GM12878 (cell line): ENCODE data around the gene CLCN7.

Experiments used
- ZNF24 ChIP-seq: fragments of 450-650 bp; IDR thresholded peaks from 2 replicates; pipeline ENCODE4 v1.6.1; 2017; ENCODE audit warnings: antibody characterized with exemption, mild to moderate bottlenecking
- TF ChIP-seq, protein P1 (sequence below), 3 experiments: IDR thresholded peaks in 2 of 3; conservative IDR thresholded peaks in 1 of 3; 2 replicates each; pipeline ENCODE4 v1.5.1; 2011; ENCODE audit warnings: low read depth in 3 of 3, low read length in 3 of 3, mild to moderate bottlenecking in 3 of 3, control low read depth in 2 of 3, moderate library complexity in 2 of 3, inconsistent platforms in 1 of 3, mixed read lengths in 1 of 3; ENCODE audit not compliant: control insufficient read depth in 2 of 3, insufficient read depth in 1 of 3; ENCODE audit errors: extremely low read depth in 1 of 3

DNA sequence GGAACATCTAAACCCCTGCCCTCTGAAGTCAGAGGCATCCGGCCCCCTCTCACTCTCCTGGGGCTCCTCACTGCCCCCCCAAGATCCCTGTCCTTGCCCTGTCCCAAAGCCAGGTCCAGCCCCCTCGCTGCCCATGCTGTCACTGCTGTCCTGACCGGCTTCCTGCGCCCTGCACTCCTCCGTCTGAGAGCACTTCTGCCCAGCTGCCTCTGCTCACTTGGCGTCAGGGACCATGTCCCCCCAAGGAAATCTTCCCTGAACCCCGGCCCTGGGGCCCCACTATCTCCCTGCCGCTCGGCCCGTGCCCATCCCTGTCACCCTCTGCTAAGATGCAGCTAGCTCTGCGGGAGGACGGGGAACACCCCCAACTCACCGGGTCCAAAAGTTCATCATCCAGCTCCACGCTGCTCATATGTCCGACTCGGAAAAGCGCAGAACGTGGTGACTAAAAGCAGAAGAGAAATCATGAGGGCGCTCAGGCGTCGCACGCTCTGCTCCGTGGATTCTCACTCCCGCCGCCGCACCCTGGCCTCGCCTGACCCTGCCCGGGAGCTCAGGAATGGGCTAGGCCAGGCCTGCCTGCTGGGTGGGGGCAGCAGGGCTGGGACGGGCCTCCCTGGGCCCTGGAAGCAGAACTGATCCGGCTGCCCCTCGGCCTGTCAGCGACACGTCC is 9.8 kb downstream of the CLCN7 start:
- TF ChIP-seq ZNF24: no peak
- TF ChIP-seq, protein P1, sequence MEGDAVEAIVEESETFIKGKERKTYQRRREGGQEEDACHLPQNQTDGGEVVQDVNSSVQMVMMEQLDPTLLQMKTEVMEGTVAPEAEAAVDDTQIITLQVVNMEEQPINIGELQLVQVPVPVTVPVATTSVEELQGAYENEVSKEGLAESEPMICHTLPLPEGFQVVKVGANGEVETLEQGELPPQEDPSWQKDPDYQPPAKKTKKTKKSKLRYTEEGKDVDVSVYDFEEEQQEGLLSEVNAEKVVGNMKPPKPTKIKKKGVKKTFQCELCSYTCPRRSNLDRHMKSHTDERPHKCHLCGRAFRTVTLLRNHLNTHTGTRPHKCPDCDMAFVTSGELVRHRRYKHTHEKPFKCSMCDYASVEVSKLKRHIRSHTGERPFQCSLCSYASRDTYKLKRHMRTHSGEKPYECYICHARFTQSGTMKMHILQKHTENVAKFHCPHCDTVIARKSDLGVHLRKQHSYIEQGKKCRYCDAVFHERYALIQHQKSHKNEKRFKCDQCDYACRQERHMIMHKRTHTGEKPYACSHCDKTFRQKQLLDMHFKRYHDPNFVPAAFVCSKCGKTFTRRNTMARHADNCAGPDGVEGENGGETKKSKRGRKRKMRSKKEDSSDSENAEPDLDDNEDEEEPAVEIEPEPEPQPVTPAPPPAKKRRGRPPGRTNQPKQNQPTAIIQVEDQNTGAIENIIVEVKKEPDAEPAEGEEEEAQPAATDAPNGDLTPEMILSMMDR (IDR thresholded peaks at IDR 0.05 in 2 of 3, conservative IDR thresholded peaks at IDR 0.05 in 1 of 3; ENCODE audit: control insufficient read depth in 2 of 3, extremely low read depth in 1 of 3, insufficient read depth in 1 of 3, low read depth in 3 of 3, low read length in 3 of 3): no peak
